Hair follicular keratinocyte (primary cell): ENCODE data around the gene C1orf21. TPM values are rescaled to one million over a fixed set of nuclear protein-coding genes. Genes with fewer than 3 reads are reported as not detected.

Experiments
- total RNA-seq: library from RNA; depleted of rRNA; stranded (reverse); fragments of >200 nt; gene quantifications from 2 replicates; pipeline ENCODE4 v1.2.3, GENCODE V29; 2015

C1orf21 gene, protein sequence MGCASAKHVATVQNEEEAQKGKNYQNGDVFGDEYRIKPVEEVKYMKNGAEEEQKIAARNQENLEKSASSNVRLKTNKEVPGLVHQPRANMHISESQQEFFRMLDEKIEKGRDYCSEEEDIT
- 19.2 and 24.6 TPM in 2 replicates for total RNA-seq

GRCh38 chr1:184386312-184387068 lies at the start of gene C1orf21:
Gene C1orf21 (plus strand): TSS chr1:184387029. CDS start chr1:184477510, 90,481 bp downstream.

